Subcutaneous preadipocyte (primary cell): Measurements from ENCODE around the gene NFKBIB. TPM values are rescaled to one million over a fixed set of nuclear protein-coding genes. Genes with fewer than 3 reads are reported as not detected.

Experiments used
- total RNA-seq: library from RNA; depleted of rRNA; stranded (reverse); fragments of >200 nt; gene quantifications from 2 replicates; pipeline ENCODE4 v1.2.3, GENCODE V29; 2012

NFKBIB gene
- total RNA-seq: 6.6 and 8.8 TPM in 2 replicates

GRCh38 chr19:38899447-38900201 lies at the start of gene NFKBIB, which contains the start of gene SIRT2:
NFKBIB (plus strand) TSS chr19:38899969; CDS start chr19:38900033, 64 bp downstream.
SIRT2 (minus strand) TSS chr19:38899618; CDS start chr19:38899521, 97 bp downstream.

GRCh38 chr19:38877781-38878574 lies 21.8 kb upstream of the NFKBIB start, which contains the start of gene RINL:
RINL (minus strand) TSS chr19:38878275; CDS start chr19:38876742, 1,533 bp downstream.

GRCh38 chr19:38929929-38930775 lies 30.4 kb downstream of the NFKBIB start, which contains the start of gene SARS2:
SARS2 (minus strand) TSS chr19:38930763; CDS start chr19:38930736, 27 bp downstream.

GRCh38 chr19:38930776-38931520 lies 31.2 kb downstream of the NFKBIB start, which contains the start of gene MRPS12:
MRPS12 (plus strand) TSS chr19:38930944; CDS start chr19:38931295, 351 bp downstream.

Other genes with a start within 250 kb of the NFKBIB start
- not detected in 2 replicates for gene CAPN12, start 155.5 kb upstream of the NFKBIB start, total RNA-seq
- not detected in 2 replicates for gene LGALS7, start 126.5 kb upstream of the NFKBIB start, total RNA-seq
- gene LGALS7B, start 110.8 kb upstream of the NFKBIB start, total RNA-seq: not detected in 2 replicates
- gene LGALS4, start 87.0 kb upstream of the NFKBIB start, total RNA-seq: not detected in 2 replicates
- 25.2 and 28.7 TPM in 2 replicates for gene ECH1, start 68.2 kb upstream of the NFKBIB start, total RNA-seq
- 216 and 330 TPM in 2 replicates for gene HNRNPL, start 50.0 kb upstream of the NFKBIB start, total RNA-seq
- 2.2 and 4.3 TPM in 2 replicates for gene RINL, start 21.7 kb upstream of the NFKBIB start, total RNA-seq
- 42.2 and 45.9 TPM in 2 replicates for gene SIRT2, start 351 bp upstream of the NFKBIB start, total RNA-seq
- not detected in 2 replicates for gene CCER2, start 12.2 kb downstream of the NFKBIB start, total RNA-seq
- 21.3 and 32.6 TPM in 2 replicates for gene SARS2, start 30.8 kb downstream of the NFKBIB start, total RNA-seq
- gene MRPS12, start 31.0 kb downstream of the NFKBIB start, total RNA-seq: 43.6 and 49.2 TPM in 2 replicates
- gene FBXO17, start 75.8 kb downstream of the NFKBIB start, total RNA-seq: 24.3 and 30.7 TPM in 2 replicates
- 1.8 and 2.2 TPM in 2 replicates for gene FBXO27, start 132.6 kb downstream of the NFKBIB start, total RNA-seq
- gene ACP7, start 184.4 kb downstream of the NFKBIB start, total RNA-seq: under 0.01 and 0.98 TPM in 2 replicates
- 6.6 and 11.9 TPM in 2 replicates for gene PAK4, start 225.8 kb downstream of the NFKBIB start, total RNA-seq